Measurements from ENCODE around the gene ZNF653.
A peak's percentile ranks its signal among the peaks of the same experiment; 100 is the strongest.

The ZNF653 gene, protein sequence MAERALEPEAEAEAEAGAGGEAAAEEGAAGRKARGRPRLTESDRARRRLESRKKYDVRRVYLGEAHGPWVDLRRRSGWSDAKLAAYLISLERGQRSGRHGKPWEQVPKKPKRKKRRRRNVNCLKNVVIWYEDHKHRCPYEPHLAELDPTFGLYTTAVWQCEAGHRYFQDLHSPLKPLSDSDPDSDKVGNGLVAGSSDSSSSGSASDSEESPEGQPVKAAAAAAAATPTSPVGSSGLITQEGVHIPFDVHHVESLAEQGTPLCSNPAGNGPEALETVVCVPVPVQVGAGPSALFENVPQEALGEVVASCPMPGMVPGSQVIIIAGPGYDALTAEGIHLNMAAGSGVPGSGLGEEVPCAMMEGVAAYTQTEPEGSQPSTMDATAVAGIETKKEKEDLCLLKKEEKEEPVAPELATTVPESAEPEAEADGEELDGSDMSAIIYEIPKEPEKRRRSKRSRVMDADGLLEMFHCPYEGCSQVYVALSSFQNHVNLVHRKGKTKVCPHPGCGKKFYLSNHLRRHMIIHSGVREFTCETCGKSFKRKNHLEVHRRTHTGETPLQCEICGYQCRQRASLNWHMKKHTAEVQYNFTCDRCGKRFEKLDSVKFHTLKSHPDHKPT

DNA sequence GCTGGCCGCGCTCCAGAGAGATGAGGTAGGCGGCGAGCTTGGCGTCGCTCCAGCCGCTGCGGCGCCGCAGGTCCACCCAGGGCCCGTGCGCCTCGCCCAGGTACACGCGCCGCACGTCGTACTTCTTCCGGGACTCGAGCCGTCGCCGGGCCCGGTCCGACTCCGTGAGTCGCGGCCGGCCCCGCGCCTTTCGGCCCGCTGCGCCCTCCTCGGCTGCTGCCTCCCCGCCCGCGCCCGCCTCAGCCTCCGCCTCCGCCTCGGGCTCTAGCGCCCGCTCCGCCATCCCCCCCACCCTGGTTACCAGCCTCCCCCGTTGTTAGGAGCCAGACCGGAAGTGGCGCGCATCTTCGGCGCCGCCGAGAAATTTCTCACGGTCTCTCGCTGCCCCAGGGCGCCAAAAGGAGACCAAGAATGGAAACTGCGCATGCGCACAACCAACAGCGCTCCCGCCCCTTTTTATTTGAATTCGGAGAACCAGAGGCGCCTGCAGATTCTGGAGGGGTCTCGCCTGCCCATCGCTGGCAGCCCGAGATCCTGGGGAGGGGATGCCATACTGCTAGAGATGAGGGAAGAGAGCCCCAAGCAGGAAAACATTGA, at the start of gene ZNF653:
Gene ZNF653, minus strand, starts transcription at position 336 of the 597 bp plus-strand sequence. Its CDS starts 53 bp downstream, at position 283.
- peak; percentile 86 to 87 for DNase-seq

GRCh38 chr19:11555246-11555645, 49.6 kb upstream of the ZNF653 start:
- no peak for DNase-seq

GRCh38 chr19:11554160-11554559, 48.5 kb upstream of the ZNF653 start:
- DNase-seq = no peak

DNA sequence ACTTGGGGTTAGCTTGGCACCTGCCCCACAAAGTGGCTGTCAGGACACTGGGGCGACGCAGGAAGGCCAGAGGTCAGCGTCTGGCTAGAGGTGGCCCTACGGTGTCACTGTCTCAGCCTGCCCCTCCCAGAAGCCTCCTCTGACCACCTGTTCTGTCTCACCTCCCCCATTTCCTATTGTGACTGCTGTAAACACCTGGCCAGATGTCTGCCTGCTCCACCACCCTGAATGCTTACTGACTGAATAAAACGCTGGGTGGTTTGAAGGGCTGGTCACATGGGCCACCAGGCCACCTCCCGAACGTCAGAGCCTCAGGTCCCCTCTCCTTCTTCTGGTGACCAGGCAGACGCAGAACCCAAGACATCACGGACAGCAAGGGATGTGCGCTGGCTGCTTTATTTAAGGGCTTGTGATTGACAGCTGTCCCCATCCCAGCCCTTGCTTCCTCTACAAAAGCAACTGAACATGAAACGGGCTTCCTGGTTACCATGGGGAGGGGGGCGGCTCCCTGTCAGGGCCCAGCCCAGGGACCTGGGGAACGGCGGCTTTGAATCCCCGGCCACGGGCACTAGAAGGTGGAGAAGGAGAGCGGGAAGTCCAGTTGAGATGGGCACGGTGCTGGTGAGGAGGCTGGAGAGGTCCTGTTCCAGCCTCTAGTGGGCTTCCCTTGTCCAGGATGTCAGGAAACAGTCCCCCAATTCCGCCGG, 47.2 kb upstream of the ZNF653 start:
- DNase-seq = no peak

DNA sequence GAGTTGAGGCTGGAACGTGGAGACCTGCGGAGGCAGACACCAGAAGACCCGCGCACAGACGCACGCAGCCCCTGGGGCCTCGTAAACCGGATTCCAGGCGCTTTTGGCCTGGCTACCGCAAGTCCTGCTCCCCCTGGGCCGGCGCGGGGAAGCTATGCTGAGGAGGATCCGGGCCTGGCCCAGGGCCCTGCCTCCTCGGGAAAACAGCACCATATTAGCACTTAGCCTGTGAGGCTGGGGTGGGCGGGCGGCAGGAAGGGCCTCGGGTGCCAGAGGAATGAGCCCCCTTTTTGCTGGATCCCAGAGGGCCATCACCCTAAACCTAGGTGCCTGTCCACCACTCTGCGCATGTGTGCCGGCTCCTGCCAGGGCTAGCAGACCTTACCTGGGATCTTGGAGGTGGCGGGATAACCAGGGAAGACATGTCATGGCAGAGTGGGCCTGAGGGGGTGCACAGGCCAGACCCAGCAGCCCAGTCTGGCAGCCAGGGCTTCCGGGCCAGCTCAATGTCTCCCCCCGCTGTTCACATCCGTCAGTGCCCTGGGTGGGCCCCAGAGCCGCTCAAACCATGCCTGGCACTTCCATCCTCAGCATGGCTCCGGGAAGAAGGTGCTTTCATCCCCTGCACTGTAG, 46.1 kb upstream of the ZNF653 start:
- no peak for DNase-seq

DNA sequence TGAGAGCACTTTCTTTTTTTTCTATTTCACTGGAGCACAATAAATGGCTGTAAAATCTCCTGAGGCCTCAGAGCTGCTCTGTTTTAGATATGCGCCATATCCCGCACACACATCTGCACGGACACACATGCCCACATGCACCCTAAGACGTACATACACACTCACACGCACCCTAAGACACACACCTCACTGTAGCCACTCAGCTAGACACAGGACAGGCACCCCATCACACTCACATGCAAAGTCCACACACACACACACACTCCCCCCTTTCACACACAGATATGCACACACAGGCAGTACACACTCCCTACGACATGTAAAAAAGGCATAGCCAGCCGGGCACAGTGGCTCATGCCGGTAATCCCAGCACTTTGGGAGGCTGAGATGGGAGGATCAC, 44.6 kb upstream of the ZNF653 start:
- DNase-seq = no peak

DNA sequence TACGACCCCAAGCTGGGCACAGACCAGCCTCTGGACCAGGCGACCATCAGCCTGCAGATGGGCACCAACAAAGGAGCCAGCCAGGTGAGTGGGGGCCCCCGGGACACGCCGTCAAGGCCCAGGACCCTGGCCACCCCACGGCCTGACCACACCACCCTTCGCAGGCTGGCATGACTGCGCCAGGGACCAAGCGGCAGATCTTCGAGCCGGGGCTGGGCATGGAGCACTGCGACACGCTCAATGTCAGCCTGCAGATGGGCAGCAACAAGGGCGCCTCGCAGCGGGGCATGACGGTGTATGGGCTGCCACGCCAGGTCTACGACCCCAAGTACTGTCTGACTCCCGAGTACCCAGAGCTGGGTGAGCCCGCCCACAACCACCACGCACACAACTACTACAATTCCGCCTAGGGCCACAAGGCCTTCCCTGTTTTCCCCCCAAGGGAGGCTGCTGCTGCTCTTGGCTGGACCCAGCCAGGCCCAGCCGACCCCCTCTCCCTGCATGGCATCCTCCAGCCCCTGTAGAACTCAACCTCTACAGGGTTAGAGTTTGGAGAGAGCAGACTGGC, 43.8 kb upstream of the ZNF653 start:
- no peak for DNase-seq

GRCh38 chr19:11547929-11548700, 42.5 kb upstream of the ZNF653 start:
- no peak for DNase-seq

DNA sequence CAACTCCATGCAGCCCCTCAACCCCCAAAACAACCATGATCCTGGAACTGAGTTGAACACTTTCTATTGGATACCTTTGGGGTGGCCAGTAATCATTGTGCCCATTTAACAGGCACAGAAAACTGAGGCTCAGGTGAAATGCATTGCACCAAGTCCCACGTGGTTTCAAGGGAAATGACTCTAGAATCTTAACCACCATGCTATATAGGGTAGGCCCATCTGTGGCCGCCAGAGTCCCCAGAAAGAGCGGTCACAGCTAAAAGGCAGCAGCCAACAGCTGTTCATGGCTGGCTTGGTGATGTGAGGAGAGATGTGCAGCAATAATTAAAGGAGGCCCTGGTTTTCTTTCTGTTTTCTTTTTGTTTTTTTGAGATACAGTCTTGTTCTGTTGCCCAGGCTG, 35.6 kb upstream of the ZNF653 start:
- no peak for DNase-seq

DNA sequence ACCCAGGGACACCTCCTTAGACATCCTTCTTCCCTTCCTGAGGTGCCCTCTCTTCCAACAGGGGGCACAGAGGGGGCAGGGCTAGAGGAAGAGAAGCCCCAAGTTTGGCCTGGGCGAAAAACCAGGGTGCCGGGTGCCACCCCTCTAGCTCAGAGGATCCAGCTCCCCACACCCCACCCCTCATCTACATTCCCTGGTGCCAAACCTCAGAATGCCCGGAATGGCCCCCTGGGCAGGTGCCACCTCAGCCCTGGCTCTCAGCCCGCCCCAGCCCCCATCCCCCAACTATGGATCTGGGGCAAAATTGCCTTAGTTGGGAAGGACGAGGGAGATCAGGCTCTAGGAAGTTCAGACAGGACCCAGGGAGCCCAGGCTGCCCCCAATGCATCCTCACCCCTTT, 35.0 kb upstream of the ZNF653 start:
- no peak for DNase-seq

DNA sequence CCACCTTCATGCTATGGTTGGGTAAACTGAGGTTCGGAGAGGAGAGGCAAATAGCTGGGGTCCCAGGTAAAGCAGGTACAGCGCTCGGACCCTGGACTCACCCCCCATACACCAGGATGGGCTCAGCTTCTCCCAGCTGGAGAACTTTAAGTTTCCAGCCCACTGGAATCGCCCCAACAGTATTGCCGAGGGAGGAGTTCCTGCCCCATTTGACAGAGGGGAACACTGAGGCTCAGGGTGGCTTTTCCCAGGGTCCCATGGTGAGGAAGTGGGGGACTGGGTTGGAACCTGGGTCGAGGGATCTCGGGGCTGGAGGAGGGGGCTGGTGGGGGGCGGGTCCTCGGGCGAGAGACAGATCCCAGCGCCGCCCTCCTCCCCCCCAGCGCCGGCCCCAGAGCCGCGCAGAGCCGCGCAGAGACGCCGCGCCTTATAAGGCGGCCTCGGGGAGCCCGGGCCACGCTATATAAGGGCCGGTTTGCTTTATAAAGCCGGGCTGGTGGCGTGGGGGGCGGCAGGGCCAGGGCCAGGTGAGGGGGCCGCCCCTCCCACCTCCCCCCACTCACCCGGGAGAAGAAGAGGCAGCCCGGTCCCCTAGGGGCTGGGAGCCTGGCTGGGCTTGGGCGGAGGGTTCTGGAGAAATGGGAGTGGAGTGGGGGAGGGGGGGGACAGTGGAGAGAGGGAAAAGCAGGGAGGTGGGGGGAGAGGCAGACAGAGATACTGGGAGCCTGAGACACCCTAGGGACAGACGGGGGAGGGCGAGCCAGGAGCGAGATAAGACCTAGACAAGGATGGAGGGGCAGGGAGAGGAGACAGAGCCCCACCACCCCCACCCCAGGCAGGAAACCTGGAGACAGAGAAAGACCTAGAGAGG, 34.1 kb upstream of the ZNF653 start:
- DNase-seq = no peak

DNA sequence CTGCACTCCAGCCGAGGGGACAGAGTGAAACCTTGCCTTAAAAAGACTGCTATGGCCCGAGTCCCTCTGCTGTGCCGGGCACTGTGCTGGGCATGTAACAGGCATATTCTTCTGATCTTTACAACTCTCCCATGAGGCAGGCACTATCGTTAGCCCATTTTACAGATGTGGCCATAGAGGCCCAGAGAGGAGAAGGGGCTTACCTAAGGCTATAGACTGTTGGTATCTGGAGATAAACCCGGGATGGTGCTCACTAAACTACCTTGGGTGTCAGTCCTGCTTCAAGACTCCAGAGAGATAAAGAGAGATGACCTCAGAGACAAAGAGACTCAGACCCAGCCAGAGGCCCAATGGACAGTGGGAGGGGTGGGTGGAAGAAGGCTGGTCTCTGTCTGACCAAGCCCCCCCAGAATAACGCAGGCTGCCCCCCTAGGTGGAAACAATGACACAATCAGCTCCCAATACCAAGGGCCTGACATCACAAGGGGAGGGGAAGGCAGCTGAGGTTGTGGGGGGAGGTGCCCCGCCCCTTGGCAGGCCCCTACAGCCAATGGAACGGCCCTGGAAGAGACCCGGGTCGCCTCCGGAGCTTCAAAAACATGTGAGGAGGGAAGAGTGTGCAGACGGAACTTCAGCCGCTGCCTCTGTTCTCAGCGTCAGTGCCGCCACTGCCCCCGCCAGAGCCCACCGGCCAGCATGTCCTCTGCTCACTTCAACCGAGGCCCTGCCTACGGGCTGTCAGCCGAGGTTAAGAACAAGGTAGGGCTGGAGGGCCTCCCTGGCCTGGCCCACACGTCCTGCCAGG, 32.8 kb upstream of the ZNF653 start, which contains the start of gene CNN1:
Gene CNN1, plus strand, starts transcription at position 620 of the 805 bp plus-strand sequence. Its CDS starts 77 bp downstream, at position 697.
- no peak for DNase-seq

DNA sequence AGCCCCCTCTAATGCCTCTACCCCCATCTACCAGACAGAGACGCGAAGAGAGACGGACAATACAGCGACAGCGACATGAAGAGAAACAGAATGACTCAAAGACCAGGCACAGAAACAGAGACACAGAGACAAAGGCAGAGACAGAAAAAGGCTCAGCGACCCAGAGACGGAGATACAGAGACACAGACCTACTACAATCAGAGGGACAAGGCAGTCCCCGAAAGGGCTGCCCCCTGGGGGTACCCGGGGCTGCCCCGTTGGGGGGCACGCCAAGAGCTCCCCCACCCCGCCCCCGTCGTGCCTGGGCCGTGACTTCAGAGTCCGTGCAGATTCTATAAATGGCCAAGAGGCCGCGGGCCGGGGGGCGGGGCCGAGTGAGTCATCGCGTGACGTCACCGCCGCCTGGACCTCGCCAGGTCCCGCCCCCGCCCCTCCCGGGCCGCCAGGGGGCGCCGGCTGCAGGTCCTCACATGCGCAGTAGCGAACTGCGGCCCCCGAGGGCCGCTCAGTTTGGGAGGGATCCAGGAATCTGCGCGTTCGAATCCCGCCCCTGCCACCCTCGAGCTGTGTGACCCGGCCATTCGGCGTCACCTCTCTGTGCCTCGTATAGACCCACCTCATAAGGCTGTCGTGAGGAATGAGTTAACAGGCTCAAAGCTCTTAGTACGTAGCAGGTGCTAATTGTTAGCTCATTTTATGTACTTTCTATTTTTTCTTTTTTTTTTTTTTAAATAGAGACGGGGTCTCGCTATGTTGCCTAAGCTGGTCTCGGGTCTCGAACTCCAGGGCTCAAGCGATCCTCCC, 30.4 kb upstream of the ZNF653 start:
- DNase-seq = peak; percentile 27 to 34

- no peak for DNase-seq
Measured at GRCh38 chr19:11534948-11535347, 29.3 kb upstream of the ZNF653 start.

DNA sequence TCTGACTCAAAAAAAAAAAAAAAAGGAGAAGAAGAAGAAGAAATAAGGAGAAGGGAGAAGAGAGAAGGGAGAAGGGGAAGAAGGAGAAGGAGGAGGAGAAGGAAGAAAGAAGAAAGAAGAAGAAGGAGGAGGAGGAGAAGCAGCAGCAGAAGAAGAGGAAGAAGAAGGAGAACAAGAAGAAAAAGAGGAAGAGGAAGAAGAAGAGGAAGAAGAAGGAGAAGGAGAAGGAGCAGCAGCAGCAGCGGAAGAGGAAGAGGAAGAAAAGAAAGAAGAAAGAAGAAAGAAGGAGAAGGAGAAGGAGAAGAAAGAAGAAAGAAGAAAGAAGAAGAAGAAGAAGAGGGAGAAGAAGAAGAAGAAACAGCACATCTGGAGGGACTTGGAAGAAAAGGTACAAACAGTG, 28.9 kb upstream of the ZNF653 start:
- no peak for DNase-seq

DNA sequence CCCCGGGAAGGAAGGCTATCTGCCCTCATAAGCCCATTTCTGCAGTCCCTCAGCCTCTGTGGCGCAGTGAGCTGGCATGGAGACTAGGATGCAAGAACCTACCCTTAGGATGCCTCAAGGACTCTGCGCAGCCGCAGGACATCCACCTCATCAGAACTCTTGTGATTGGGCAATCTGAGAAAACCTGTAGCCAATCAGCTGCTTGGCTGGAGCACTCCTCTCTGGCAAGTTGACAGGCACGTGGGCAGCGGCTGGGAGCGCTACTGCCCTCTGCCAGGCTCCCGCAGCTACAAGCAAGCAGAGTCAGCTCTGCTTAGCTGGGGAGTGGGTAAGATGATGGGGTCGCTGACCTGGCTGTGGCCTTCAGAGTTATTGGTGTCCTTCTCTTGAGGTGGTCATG, 24.8 kb upstream of the ZNF653 start:
- peak; percentile 57 to 64 for DNase-seq

GRCh38 chr19:11528551-11529341, 23.1 kb upstream of the ZNF653 start, which contains the start of gene ECSIT:
Gene ECSIT (minus strand): TSS chr19:11529134. CDS start chr19:11519170, 9,964 bp downstream.
- DNase-seq = peak; percentile 90 to 95

DNA sequence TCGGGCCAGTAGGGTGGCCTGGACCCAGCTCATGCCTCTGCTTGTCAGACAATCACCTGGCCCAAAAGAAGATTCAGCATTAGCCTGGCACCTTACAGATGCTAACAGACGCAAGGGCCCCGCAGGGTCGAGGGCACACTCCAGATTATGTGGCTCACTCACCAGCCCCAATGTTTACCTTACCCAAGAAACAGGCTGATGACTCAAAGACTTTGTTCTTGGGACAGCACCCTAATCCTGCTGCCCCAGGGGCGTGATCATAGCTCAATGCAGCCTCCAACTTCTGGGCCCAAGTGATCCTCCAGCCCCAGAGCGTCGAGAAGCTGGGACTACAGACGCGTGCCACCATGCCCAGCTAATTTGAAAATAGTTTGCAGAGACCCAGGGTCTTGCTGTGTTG, 13.5 kb upstream of the ZNF653 start:
- DNase-seq = no peak
